ENCODE data around the gene TMEM63C. TPM values are rescaled to one million over a fixed set of nuclear protein-coding genes. Genes with fewer than 3 reads are reported as not detected.

The TMEM63C gene
- total RNA-seq, 4 donors from 2014 or later: 0.08 to 0.13 (median 0.10) TPM; not detected in 1

DNA sequence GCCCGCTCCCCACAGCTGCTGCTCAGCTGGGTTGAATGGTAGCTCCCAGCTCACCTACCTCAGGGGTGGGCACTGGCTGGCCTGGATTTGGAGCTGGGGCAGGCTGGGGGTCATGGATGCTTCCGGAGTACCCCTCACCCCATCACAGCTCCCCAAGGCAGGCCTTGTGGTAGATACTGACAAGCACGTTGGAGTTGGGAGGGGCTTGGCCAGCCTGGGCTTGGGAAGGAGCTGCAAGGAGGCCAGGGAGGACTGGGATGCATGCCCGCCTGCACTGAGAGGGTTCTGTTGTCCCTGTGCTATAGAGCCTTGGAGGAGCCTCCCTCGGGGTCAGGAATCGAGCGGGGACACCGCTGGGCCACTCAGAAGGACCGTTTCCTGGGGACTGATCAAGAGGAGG, 14.2 kb downstream of the TMEM63C start:
- Histone ChIP-seq H3K36me3 (no peaks in the 10 kb centered on the region), H3K27ac (no peak overlapping the region), H3K4me1 (no peaks in the 10 kb centered on the region), H3K9me3 (no peaks in the 10 kb centered on the region), H3K27me3 (peaks cover 58% of the 10 kb centered on the region), H3K4me3 (no peak overlapping the region)
- no peak for TF ChIP-seq EP300 (IDR thresholded peaks at IDR 0.05)
- no peak for TF ChIP-seq POLR2AphosphoS5 (IDR thresholded peaks at IDR 0.05)
- TF ChIP-seq, protein P1, sequence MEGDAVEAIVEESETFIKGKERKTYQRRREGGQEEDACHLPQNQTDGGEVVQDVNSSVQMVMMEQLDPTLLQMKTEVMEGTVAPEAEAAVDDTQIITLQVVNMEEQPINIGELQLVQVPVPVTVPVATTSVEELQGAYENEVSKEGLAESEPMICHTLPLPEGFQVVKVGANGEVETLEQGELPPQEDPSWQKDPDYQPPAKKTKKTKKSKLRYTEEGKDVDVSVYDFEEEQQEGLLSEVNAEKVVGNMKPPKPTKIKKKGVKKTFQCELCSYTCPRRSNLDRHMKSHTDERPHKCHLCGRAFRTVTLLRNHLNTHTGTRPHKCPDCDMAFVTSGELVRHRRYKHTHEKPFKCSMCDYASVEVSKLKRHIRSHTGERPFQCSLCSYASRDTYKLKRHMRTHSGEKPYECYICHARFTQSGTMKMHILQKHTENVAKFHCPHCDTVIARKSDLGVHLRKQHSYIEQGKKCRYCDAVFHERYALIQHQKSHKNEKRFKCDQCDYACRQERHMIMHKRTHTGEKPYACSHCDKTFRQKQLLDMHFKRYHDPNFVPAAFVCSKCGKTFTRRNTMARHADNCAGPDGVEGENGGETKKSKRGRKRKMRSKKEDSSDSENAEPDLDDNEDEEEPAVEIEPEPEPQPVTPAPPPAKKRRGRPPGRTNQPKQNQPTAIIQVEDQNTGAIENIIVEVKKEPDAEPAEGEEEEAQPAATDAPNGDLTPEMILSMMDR (IDR thresholded peaks at IDR 0.05): no peak
- TF ChIP-seq POLR2A (IDR thresholded peaks at IDR 0.05): no peak
- WGBS, 2 donors (ENCODE audit: low coverage in 1 of 2): 60% methylated on average over 1 of the region's 9 CpGs; no CpG with 5 or more reads in 1 of the 2 donors
- ATAC-seq: no peak

DNA sequence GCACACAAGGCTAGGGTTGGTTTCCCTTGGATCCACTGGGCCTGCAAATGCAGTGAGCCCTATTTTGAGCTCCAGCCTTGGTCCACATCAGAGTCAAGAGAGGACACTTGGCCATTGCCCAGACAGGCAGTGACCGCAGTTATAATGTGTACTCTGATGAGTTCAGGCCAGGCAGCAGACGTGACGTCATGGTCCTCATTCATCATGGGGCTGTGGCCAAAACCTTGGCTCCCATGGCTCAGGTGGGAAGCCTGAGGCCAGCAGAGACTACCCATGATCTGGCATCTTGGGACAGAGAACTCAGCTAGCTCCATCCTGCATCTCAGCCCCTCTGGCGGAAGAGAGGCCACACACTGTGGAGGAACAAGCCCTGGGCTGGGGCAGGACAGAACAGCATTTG, 16.4 kb downstream of the TMEM63C start:
- Histone ChIP-seq H3K27me3 (peaks cover 65% of the 10 kb centered on the region), H3K4me3 (no peak overlapping the region), H3K36me3 (no peaks in the 10 kb centered on the region), H3K4me1 (no peaks in the 10 kb centered on the region), H3K27ac (no peak overlapping the region), H3K9me3 (no peaks in the 10 kb centered on the region)
- ATAC-seq: no peak
- no CpG with 5 or more reads among the region's 4 CpGs for WGBS, 2 donors (ENCODE audit: low coverage in 1 of 2)
- TF ChIP-seq, protein P1 (IDR thresholded peaks at IDR 0.05): no peak
- no peak for TF ChIP-seq POLR2A (IDR thresholded peaks at IDR 0.05)
- TF ChIP-seq EP300 (IDR thresholded peaks at IDR 0.05): no peak

DNA sequence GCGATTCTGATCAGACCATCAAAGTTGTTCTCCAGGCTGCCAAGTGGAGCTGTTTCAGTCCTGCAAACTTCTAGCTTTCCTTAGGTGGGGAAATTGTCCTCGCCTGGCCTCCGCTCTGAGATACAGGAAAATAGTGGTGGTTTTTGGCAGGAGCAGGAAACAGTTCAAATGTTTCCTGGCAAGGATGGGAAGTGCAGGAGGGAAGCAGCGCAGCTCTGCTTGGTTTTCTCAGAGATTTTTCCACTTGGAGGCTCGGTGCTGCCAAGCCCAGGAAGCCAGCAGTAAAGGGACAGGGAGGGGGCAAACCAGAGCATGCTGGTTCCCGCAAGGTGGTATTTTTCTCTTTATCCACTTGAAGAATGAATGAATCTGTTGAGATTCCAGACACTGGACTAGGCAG, 17.0 kb downstream of the TMEM63C start:
- ATAC-seq: no peak

DNA sequence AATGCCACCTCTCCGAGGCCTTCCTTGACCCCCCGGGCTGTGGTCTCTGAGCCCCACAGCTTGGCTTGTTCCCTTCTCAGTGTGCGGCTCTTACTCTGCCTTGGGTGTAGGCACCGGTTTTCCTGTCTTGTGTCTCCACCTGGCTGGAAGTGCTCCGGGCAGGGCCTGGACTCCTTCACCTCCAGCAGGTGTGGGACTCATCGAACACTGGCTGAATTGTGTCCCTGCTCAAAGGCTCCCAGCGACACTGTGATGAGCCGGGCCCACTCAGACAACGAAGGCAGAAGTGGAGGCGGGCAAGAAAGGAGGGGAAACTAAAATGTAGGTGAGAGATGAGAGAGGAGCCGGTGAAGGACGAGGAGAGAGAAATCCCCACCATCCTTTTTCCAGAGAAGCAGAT, 18.0 kb downstream of the TMEM63C start:
- WGBS, 2 donors (ENCODE audit: low coverage in 1 of 2): 70% methylated on average over 4 of the region's 12 CpGs; no CpG with 5 or more reads in 1 of the 2 donors
- H3K4me3 ChIP-seq: no peak overlapping the region
- no peaks in the 10 kb centered on the region for H3K4me1 ChIP-seq
- TF ChIP-seq POLR2A (IDR thresholded peaks at IDR 0.05): no peak
- TF ChIP-seq, protein P1 (IDR thresholded peaks at IDR 0.05): no peak
- no peak for TF ChIP-seq POLR2AphosphoS5 (IDR thresholded peaks at IDR 0.05)
- TF ChIP-seq EP300 (IDR thresholded peaks at IDR 0.05): no peak
- no peak for ATAC-seq
- H3K9me3 ChIP-seq: no peaks in the 10 kb centered on the region
- H3K27me3 ChIP-seq: peaks cover 80% of the 10 kb centered on the region
- H3K36me3 ChIP-seq: no peaks in the 10 kb centered on the region
- H3K27ac ChIP-seq: no peak overlapping the region

More for the DNA sequence above, 17.0 kb downstream of the TMEM63C start:
- 18 to 70% methylated on average over 3 to 4 of the region's 6 CpGs for WGBS, 2 donors (ENCODE audit: low coverage in 1 of 2)
- Histone ChIP-seq H3K27me3 (peaks cover 71% of the 10 kb centered on the region), H3K27ac (no peak overlapping the region), H3K4me3 (no peak overlapping the region), H3K9me3 (no peaks in the 10 kb centered on the region), H3K36me3 (no peaks in the 10 kb centered on the region), H3K4me1 (no peaks in the 10 kb centered on the region)
- TF ChIP-seq, protein P1 (IDR thresholded peaks at IDR 0.05): no peak
- TF ChIP-seq EP300 (IDR thresholded peaks at IDR 0.05) (no peak), POLR2AphosphoS5 (IDR thresholded peaks at IDR 0.05) (no peak), POLR2A (IDR thresholded peaks at IDR 0.05) (no peak)

DNA sequence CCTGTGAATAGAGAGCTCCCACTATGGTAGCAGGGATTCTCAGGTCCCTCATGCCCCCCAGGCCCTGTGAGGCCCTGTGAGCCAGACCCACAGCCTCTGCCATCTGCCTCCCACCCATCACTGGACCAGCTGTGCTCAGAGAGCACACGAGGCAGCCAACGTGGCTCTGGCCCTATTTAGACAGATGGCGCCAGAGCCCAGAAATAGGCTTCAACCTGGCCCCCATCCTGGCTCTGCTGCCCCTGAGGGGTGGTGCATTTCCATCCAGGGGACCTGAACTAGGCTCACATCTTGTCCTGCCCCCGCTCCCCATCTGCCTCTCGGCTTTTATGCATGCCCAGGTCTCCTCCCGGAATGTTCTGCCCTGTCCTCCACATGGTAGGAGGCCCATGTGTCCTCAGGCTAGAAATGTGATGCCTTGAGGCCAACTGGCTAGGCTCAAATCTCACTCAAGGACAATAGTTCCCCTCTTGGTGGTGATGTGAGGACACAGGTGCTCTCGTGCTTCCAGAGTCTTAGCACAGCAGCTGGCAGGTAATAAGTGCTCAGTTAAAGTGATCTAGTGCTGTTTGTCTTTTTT, 18.9 kb downstream of the TMEM63C start:
- TF ChIP-seq EP300 (IDR thresholded peaks at IDR 0.05) (no peak), POLR2A (IDR thresholded peaks at IDR 0.05) (no peak), POLR2AphosphoS5 (IDR thresholded peaks at IDR 0.05) (no peak)
- TF ChIP-seq, protein P1 (IDR thresholded peaks at IDR 0.05): no peak
- no peaks in the 10 kb centered on the region for H3K36me3 ChIP-seq
- no peaks in the 10 kb centered on the region for H3K9me3 ChIP-seq
- H3K4me1 ChIP-seq: no peaks in the 10 kb centered on the region
- H3K4me3 ChIP-seq: no peak overlapping the region
- no peak for ATAC-seq
- H3K27me3 ChIP-seq: peaks cover 83% of the 10 kb centered on the region
- 43% methylated on average over 1 of the region's 7 CpGs; no CpG with 5 or more reads in 1 of the 2 donors for WGBS, 2 donors (ENCODE audit: low coverage in 1 of 2)
- H3K27ac ChIP-seq: no peak overlapping the region
